ENCODE results near the gene SETD2. TPM values are rescaled to one million over a fixed set of nuclear protein-coding genes. Genes with fewer than 3 reads are reported as not detected.
"Not testable (repeated sequence)": the region's sequence is repeated elsewhere in the genome, so short reads cannot be mapped to it uniquely, and the experiment has no call there.

The SETD2 gene
- total and polyA plus RNA-seq, 5 donors from 2014 or later, result 10.4 to 93.7 (median 11.7) TPM

GRCh38 chr3:47034868-47035489 lies 128.9 kb downstream of the SETD2 start:
- H3K9me3 Mint-ChIP-seq, result peaks cover 0 to 4% (median 0%) of the 10 kb centered on the region in 7 donors
- Histone ChIP-seq H3K27ac (ENCODE audit: insufficient read depth, low read length, poor library complexity, severe bottlenecking) (no peak overlapping the region), H3K4me1 (ENCODE audit: control insufficient read depth, insufficient read depth, low read length, poor library complexity, severe bottlenecking) (peaks cover 25% of the 10 kb centered on the region), H3K4me3 (ENCODE audit: low read depth, low read length) (no peak overlapping the region), H3K9me3 (ENCODE audit: control insufficient read depth in 2 of 2, low read length in 2 of 2) (no peaks in the 10 kb centered on the region), H3K27me3 (ENCODE audit: control insufficient read depth, insufficient read depth, low read length) (no peaks in the 10 kb centered on the region), H3K36me3 (ENCODE audit: control insufficient read depth, insufficient read depth, low read length) (peaks cover 42% of the 10 kb centered on the region)
- H3K4me3 Mint-ChIP-seq, result peak overlapping the region in 1 of 4 donors; percentile 11
- no peak for DNase-seq
- no peak for ATAC-seq (ENCODE audit: low read depth in 2 of 2)
- H3K27me3 Mint-ChIP-seq, result no peaks in the 10 kb centered on the region
- peaks cover 30 to 53% (median 36%) of the 10 kb centered on the region in 4 donors for H3K4me1 Mint-ChIP-seq
- H3K27ac Mint-ChIP-seq, result peak overlapping the region; percentile 33 to 65 (median 59)
- H3K36me3 Mint-ChIP-seq, result peaks cover 35% of the 10 kb centered on the region

GRCh38 chr3:47031041-47031440 lies 132.9 kb downstream of the SETD2 start:
- H3K4me3 ChIP-seq (ENCODE audit: low read depth, low read length); H3K9me3 ChIP-seq (ENCODE audit: control insufficient read depth in 2 of 2, low read length in 2 of 2); H3K27me3 Mint-ChIP-seq; H3K9me3 Mint-ChIP-seq; H3K27me3 ChIP-seq (ENCODE audit: control insufficient read depth, insufficient read depth, low read length): not testable (repeated sequence)
- peaks cover 38% of the 10 kb centered on the region for H3K36me3 ChIP-seq (ENCODE audit: control insufficient read depth, insufficient read depth, low read length)
- H3K4me3 Mint-ChIP-seq, result peak overlapping the region in 3 of 4 donors; percentile 17 to 70 (median 33)
- peak overlapping the region; percentile 69 for H3K27ac ChIP-seq (ENCODE audit: insufficient read depth, low read length, poor library complexity, severe bottlenecking)
- H3K4me1 Mint-ChIP-seq, result peaks cover 17 to 40% (median 27%) of the 10 kb centered on the region in 4 donors
- DNase-seq, result peak in 2 of 3 donors; percentile 55 to 63
- ATAC-seq (ENCODE audit: low read depth in 2 of 2), result peak; percentile 63 to 73
- peak overlapping the region; percentile 75 to 93 (median 83) for H3K27ac Mint-ChIP-seq
- H3K36me3 Mint-ChIP-seq, result peaks cover 33% of the 10 kb centered on the region
- H3K4me1 ChIP-seq (ENCODE audit: control insufficient read depth, insufficient read depth, low read length, poor library complexity, severe bottlenecking), result peaks cover 12% of the 10 kb centered on the region

GRCh38 chr3:47028667-47029066 lies 135.2 kb downstream of the SETD2 start:
- Mint-ChIP-seq H3K9me3 (peaks cover 0 to 2% (median 0%) of the 10 kb centered on the region in 7 donors), H3K4me1 (peaks cover 34 to 49% (median 41%) of the 10 kb centered on the region in 4 donors), H3K27ac (peak overlapping the region in 2 of 3 donors; percentile 6 to 11), H3K27me3 (no peaks in the 10 kb centered on the region), H3K36me3 (peaks cover 20% of the 10 kb centered on the region), H3K4me3 (no peak overlapping the region)
- Histone ChIP-seq H3K4me1 (ENCODE audit: control insufficient read depth, insufficient read depth, low read length, poor library complexity, severe bottlenecking) (peaks cover 12% of the 10 kb centered on the region), H3K27me3 (ENCODE audit: control insufficient read depth, insufficient read depth, low read length) (no peaks in the 10 kb centered on the region), H3K27ac (ENCODE audit: insufficient read depth, low read length, poor library complexity, severe bottlenecking) (no peak overlapping the region), H3K4me3 (ENCODE audit: low read depth, low read length) (no peak overlapping the region), H3K36me3 (ENCODE audit: control insufficient read depth, insufficient read depth, low read length) (peaks cover 16% of the 10 kb centered on the region), H3K9me3 (ENCODE audit: control insufficient read depth in 2 of 2, low read length in 2 of 2) (no peaks in the 10 kb centered on the region)
- ATAC-seq (ENCODE audit: low read depth in 2 of 2) (no peak), DNase-seq (no peak)

GRCh38 chr3:47028146-47028545 lies 135.8 kb downstream of the SETD2 start:
- Histone ChIP-seq H3K4me3 (ENCODE audit: low read depth, low read length) (no peak overlapping the region), H3K4me1 (ENCODE audit: control insufficient read depth, insufficient read depth, low read length, poor library complexity, severe bottlenecking) (peaks cover 12% of the 10 kb centered on the region), H3K36me3 (ENCODE audit: control insufficient read depth, insufficient read depth, low read length) (peaks cover 13% of the 10 kb centered on the region), H3K9me3 (ENCODE audit: control insufficient read depth in 2 of 2, low read length in 2 of 2) (no peaks in the 10 kb centered on the region), H3K27ac (ENCODE audit: insufficient read depth, low read length, poor library complexity, severe bottlenecking) (no peak overlapping the region), H3K27me3 (ENCODE audit: control insufficient read depth, insufficient read depth, low read length) (no peaks in the 10 kb centered on the region)
- Mint-ChIP-seq H3K27ac (peak overlapping the region in 2 of 3 donors; percentile 11 to 14), H3K9me3 (peaks cover 0 to 2% (median 0%) of the 10 kb centered on the region in 7 donors), H3K36me3 (peaks cover 19% of the 10 kb centered on the region), H3K4me1 (peaks cover 32 to 48% (median 40%) of the 10 kb centered on the region in 4 donors), H3K27me3 (no peaks in the 10 kb centered on the region), H3K4me3 (no peak overlapping the region)
- ATAC-seq (ENCODE audit: low read depth in 2 of 2) (no peak), DNase-seq (no peak)

- H3K9me3 ChIP-seq (ENCODE audit: control insufficient read depth in 2 of 2, low read length in 2 of 2); DNase-seq; H3K4me3 Mint-ChIP-seq; H3K4me3 ChIP-seq (ENCODE audit: low read depth, low read length); ATAC-seq (ENCODE audit: low read depth in 2 of 2); H3K4me1 ChIP-seq (ENCODE audit: control insufficient read depth, insufficient read depth, low read length, poor library complexity, severe bottlenecking); H3K27me3 Mint-ChIP-seq; H3K27ac ChIP-seq (ENCODE audit: insufficient read depth, low read length, poor library complexity, severe bottlenecking); H3K27ac Mint-ChIP-seq; H3K27me3 ChIP-seq (ENCODE audit: control insufficient read depth, insufficient read depth, low read length); H3K9me3 Mint-ChIP-seq: not testable (repeated sequence)
- peaks cover 12% of the 10 kb centered on the region for H3K36me3 ChIP-seq (ENCODE audit: control insufficient read depth, insufficient read depth, low read length)
- Mint-ChIP-seq H3K4me1 (peaks cover 26 to 40% (median 32%) of the 10 kb centered on the region in 4 donors), H3K36me3 (peaks cover 15% of the 10 kb centered on the region)
These were observed 137.5 kb downstream of the SETD2 start for GRCh38 chr3:47026432-47026831.

GRCh38 chr3:47024932-47025331 lies 139.0 kb downstream of the SETD2 start:
- H3K36me3 Mint-ChIP-seq, result peaks cover 15% of the 10 kb centered on the region
- H3K27me3 ChIP-seq (ENCODE audit: control insufficient read depth, insufficient read depth, low read length), result no peaks in the 10 kb centered on the region
- ATAC-seq (ENCODE audit: low read depth in 2 of 2) (no peak), DNase-seq (no peak)
- no peak overlapping the region for H3K27ac ChIP-seq (ENCODE audit: insufficient read depth, low read length, poor library complexity, severe bottlenecking)
- no peaks in the 10 kb centered on the region for H3K9me3 ChIP-seq (ENCODE audit: control insufficient read depth in 2 of 2, low read length in 2 of 2)
- peaks cover 0 to 2% (median 0%) of the 10 kb centered on the region in 7 donors for H3K9me3 Mint-ChIP-seq
- H3K36me3 ChIP-seq (ENCODE audit: control insufficient read depth, insufficient read depth, low read length), result peaks cover 18% of the 10 kb centered on the region
- H3K4me1 Mint-ChIP-seq, result peaks cover 25 to 31% (median 29%) of the 10 kb centered on the region in 4 donors
- no peaks in the 10 kb centered on the region for H3K4me1 ChIP-seq (ENCODE audit: control insufficient read depth, insufficient read depth, low read length, poor library complexity, severe bottlenecking)
- H3K27me3 Mint-ChIP-seq, result no peaks in the 10 kb centered on the region
- H3K4me3 ChIP-seq (ENCODE audit: low read depth, low read length), result no peak overlapping the region
- no peak overlapping the region for H3K4me3 Mint-ChIP-seq
- H3K27ac Mint-ChIP-seq, result peak overlapping the region in 2 of 3 donors; percentile 16 to 26

GRCh38 chr3:47022641-47023071 lies 141.3 kb downstream of the SETD2 start:
- Histone ChIP-seq H3K27me3 (ENCODE audit: control insufficient read depth, insufficient read depth, low read length) (no peaks in the 10 kb centered on the region), H3K36me3 (ENCODE audit: control insufficient read depth, insufficient read depth, low read length) (peaks cover 24% of the 10 kb centered on the region), H3K27ac (ENCODE audit: insufficient read depth, low read length, poor library complexity, severe bottlenecking) (no peak overlapping the region), H3K4me1 (ENCODE audit: control insufficient read depth, insufficient read depth, low read length, poor library complexity, severe bottlenecking) (peaks cover 18% of the 10 kb centered on the region), H3K4me3 (ENCODE audit: low read depth, low read length) (no peak overlapping the region), H3K9me3 (ENCODE audit: control insufficient read depth in 2 of 2, low read length in 2 of 2) (no peaks in the 10 kb centered on the region)
- DNase-seq, result no peak
- no peaks in the 10 kb centered on the region for H3K27me3 Mint-ChIP-seq
- no peak overlapping the region for H3K4me3 Mint-ChIP-seq
- peaks cover 0 to 2% (median 0%) of the 10 kb centered on the region in 7 donors for H3K9me3 Mint-ChIP-seq
- peak overlapping the region in 1 of 3 donors; percentile 59 for H3K27ac Mint-ChIP-seq
- H3K4me1 Mint-ChIP-seq, result peaks cover 35 to 47% (median 40%) of the 10 kb centered on the region in 4 donors
- H3K36me3 Mint-ChIP-seq, result peaks cover 15% of the 10 kb centered on the region
- ATAC-seq (ENCODE audit: low read depth in 2 of 2), result no peak

- Histone ChIP-seq H3K27me3 (ENCODE audit: control insufficient read depth, insufficient read depth, low read length) (no peaks in the 10 kb centered on the region), H3K4me1 (ENCODE audit: control insufficient read depth, insufficient read depth, low read length, poor library complexity, severe bottlenecking) (peaks cover 34% of the 10 kb centered on the region), H3K36me3 (ENCODE audit: control insufficient read depth, insufficient read depth, low read length) (peaks cover 39% of the 10 kb centered on the region), H3K27ac (ENCODE audit: insufficient read depth, low read length, poor library complexity, severe bottlenecking) (no peak overlapping the region), H3K4me3 (ENCODE audit: low read depth, low read length) (no peak overlapping the region), H3K9me3 (ENCODE audit: control insufficient read depth in 2 of 2, low read length in 2 of 2) (no peaks in the 10 kb centered on the region)
- H3K4me1 Mint-ChIP-seq, result peaks cover 32 to 52% (median 40%) of the 10 kb centered on the region in 4 donors
- ATAC-seq (ENCODE audit: low read depth in 2 of 2), result no peak
- H3K27me3 Mint-ChIP-seq, result no peaks in the 10 kb centered on the region
- DNase-seq, result no peak
- no peak overlapping the region for H3K4me3 Mint-ChIP-seq
- peak overlapping the region; percentile 63 to 77 (median 71) for H3K27ac Mint-ChIP-seq
- H3K9me3 Mint-ChIP-seq, result no peaks in the 10 kb centered on the region
- peaks cover 12% of the 10 kb centered on the region for H3K36me3 Mint-ChIP-seq
These were observed 143.6 kb downstream of the SETD2 start for GRCh38 chr3:47020311-47020710.
